RWPE1 (cell line): ENCODE results near the gene HHAT.
A peak's percentile ranks its signal among the peaks of the same experiment; 100 is the strongest.

ENCODE experiments used
- CTCF ChIA-PET: fragments of 350-600 bp; sonication (Branson Sonifier 250); formaldehyde crosslinking; extraction: SDS; loops from one replicate; lab custom pipeline; 2021; lab: Yijun Ruan, JAX
- POLR2A ChIA-PET: fragments of 400-600 bp; formaldehyde crosslinking; extraction: SDS; loops from one replicate; lab custom pipeline; 2020; ENCODE audit warnings: antibody characterized with exemption; ENCODE audit not compliant: low non-redundant PET; lab: Yijun Ruan, JAX
- DNase-seq: peaks from one replicate; pipeline ENCODE4 v3.0.0; 2012; ENCODE audit warnings: low spot score
- H3K27ac ChIP-seq: fragments of 450-650 bp; 2 replicates; pipeline ENCODE4 v1.5.1; 2017
- TF ChIP-seq, protein P1 (sequence below): fragments of 450-650 bp; conservative IDR thresholded peaks from 2 replicates; pipeline ENCODE4 v1.5.1; 2017; ENCODE audit warnings: low read depth, mild to moderate bottlenecking

The HHAT gene

DNA sequence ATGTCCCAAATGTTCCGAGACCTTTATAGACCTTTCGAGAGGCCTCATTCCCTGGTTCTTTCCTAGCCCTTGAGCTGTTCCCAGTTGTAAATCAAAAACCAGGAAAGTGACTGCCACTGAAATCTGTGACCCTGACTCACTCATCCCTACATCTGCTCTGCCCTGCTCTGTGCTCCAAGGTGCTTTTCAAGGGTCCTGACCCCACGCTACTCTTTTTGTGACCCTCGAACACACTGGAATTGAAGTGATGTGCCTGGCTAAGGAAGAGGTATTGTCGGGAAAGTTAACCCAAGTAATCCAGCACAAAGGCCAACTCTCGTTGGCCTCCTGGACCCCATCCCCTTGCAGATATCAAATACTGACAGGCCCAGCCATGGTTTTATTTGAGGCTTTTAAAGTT is 244.4 kb downstream of the HHAT start:
- ChIA-PET CTCF (no interaction called here), POLR2A (no interaction called here)
- no peak overlapping the region for H3K27ac ChIP-seq
- no peak for DNase-seq
- TF ChIP-seq, protein P1, sequence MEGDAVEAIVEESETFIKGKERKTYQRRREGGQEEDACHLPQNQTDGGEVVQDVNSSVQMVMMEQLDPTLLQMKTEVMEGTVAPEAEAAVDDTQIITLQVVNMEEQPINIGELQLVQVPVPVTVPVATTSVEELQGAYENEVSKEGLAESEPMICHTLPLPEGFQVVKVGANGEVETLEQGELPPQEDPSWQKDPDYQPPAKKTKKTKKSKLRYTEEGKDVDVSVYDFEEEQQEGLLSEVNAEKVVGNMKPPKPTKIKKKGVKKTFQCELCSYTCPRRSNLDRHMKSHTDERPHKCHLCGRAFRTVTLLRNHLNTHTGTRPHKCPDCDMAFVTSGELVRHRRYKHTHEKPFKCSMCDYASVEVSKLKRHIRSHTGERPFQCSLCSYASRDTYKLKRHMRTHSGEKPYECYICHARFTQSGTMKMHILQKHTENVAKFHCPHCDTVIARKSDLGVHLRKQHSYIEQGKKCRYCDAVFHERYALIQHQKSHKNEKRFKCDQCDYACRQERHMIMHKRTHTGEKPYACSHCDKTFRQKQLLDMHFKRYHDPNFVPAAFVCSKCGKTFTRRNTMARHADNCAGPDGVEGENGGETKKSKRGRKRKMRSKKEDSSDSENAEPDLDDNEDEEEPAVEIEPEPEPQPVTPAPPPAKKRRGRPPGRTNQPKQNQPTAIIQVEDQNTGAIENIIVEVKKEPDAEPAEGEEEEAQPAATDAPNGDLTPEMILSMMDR = no peak

DNA sequence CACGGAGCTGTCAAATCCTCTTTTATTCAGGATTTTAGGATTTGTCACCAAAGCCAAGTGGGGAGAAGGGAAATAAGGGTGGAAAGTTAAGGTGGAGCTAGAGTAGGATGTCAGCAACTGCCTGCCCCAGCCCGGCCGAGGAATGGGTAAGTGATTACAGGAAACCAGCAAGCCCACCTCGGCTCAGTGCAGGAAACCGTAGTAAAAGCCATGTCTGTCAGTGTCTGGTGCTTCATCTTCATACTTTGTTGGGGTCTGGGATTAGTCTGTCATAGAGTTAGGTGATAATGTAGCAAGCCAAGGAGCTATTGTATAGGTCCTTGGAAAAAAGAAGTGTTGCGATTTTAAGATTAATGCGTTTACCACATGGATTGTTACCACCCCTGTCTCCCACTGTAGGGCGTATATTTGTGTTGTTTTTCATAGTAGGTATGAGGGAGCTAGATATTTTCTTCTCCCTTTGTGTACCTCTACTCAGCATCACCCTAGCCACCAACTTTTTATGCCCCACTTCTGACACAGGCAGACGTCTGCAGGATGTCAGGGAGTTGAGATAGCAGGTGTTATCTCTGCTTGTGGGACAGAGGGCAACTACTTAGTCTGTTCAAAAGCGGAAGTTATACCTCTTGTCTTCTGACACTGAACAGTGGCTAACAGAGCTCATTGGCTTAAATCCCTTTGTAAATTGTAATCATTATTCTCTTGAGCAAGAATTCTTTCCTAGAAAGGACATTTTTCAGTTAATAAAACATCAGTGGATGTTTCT is 253.7 kb downstream of the HHAT start:
- TF ChIP-seq, protein P1 = no peak
- DNase-seq = no peak
- ChIA-PET POLR2A (no interaction called here), CTCF (no interaction called here)
- no peak overlapping the region for H3K27ac ChIP-seq

DNA sequence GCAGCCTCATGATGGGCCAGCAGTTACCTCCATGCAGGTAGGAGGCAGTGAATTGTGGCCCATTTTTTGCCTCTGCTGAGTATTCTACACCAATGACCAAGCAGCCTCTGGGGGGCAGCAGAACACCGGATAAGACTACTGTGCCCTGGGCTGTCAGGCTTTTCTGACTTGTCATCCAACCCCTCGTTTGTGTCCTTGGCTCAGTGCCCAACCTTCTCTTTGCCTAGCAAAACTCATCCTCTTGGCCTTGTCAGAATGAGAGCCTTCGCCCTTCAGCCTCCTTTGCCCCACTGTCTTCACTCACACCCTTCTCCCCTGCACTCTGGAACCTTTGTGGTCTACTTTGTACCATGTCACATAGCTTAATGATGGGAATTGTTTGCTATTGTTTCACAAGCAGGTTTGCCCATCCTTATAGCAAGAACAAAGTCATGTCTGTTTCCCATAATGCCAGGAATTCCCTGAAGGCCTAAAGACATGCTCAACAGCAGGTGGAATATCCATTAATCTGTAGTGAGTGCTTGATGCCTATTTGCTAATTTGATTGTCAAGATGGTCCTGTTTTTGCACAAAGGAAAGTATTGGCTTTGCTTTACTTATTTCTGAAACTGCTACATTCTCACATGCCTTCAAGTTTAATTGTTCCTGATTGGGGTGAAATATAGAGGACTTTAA is 255.9 kb downstream of the HHAT start:
- DNase-seq = peak; percentile 74
- ChIA-PET POLR2A (no interaction called here), CTCF (interaction anchor here (0.8 kb wide), 1 partner anchor 1070 kb away, joined by 3 read pairs; no protein-coding TSS in a partner anchor)
- no peak overlapping the region for H3K27ac ChIP-seq
- TF ChIP-seq, protein P1 = peak; percentile 59

DNA sequence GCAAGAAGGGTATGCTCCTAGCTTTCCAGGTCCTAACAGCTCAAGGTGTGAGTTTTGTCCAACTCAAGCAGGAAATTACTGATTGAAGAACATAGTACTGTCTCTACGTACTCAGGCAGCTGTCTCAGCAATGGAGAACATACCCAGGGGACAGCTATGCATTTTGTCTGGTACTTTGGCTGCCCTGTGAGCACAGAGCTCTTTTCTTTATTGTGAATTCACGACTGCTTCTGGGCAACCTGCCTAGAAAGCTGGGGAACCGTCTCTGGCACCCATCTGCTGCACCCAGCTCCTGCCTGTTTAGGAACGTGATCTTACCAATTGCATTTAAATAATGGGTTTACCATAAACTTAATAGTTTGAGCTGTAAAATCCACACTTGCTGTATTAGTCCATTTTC is 258.1 kb downstream of the HHAT start:
- ChIA-PET CTCF (no interaction called here), POLR2A (no interaction called here)
- no peak overlapping the region for H3K27ac ChIP-seq
- no peak for DNase-seq
- TF ChIP-seq, protein P1 = no peak

DNA sequence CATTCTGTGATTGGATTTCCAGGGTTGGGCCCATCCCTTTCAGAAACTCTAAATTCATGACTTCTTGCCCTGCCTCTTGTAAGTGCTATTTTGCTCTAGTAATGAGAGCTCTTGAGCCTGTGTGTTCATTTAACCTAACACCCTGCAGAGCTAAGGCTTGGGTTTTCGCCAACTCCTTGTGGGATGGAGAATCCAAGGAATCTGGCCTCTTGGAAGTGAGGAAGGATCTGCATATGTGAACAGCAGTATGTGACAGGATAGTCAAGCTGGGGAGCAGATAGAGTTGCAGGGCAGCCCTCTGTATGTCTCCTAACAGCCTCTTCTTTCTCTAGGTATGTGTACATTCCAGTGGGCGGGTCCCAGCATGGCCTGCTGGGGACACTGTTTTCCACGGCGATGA is 258.9 kb downstream of the HHAT start:
- ChIA-PET POLR2A (no interaction called here), CTCF (no interaction called here)
- no peak overlapping the region for H3K27ac ChIP-seq
- TF ChIP-seq, protein P1 = no peak
- DNase-seq = no peak

DNA sequence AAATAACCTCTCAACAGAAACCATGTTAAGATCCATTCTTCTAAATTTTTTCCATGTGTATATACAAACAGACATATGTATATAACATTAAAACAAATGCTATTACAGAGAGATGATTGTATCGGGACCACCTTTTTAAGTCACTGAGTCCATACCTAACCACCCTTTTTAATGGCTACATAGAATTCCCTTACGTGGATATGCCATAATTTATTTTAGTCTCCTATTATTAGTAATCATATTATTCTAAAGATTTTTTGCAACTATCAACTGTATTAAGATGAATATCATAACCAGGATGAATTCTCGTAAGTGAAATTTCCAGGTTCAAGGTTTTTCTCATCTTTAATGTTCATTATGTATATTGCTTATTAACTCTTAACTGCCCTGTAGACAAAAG is 259.7 kb downstream of the HHAT start:
- DNase-seq = no peak
- CTCF ChIA-PET = interaction anchor here (0.5 kb wide), 1 partner anchor 102 kb away, joined by 4 read pairs; no protein-coding TSS in a partner anchor
- no peak overlapping the region for H3K27ac ChIP-seq
- POLR2A ChIA-PET = no interaction called here
- TF ChIP-seq, protein P1 = no peak
